Esophagus mucosa (tissue), 1 donor: ENCODE data around the gene PLAAT5. TPM values are rescaled to one million over a fixed set of nuclear protein-coding genes. Genes with fewer than 3 reads are reported as not detected.
A peak's percentile ranks its signal among the peaks of the same experiment; 100 is the strongest.
"Not testable (repeated sequence)": the region's sequence is repeated elsewhere in the genome, so short reads cannot be mapped to it uniquely, and the experiment has no call there.

Experiments used
- ATAC-seq: fragments of 200-7000 bp; cut with Tn5 transposase; one replicate; pipeline ENCODE4 v1.9.1; 2020
- total RNA-seq: library from RNA; stranded (reverse); gene quantifications from one replicate; pipeline ENCODE4 v1.2.4, GENCODE V29; 2023
- donor health status: DM: yes; HTN: yes; CAD: no.

The PLAAT5 gene
- total RNA-seq, 1 donor from 2014 or later: 0.16 TPM

GRCh38 chr11:63478896-63479295, 12.1 kb downstream of the PLAAT5 start:
- peak; percentile 78 for ATAC-seq

- ATAC-seq: no peak
Measured at GRCh38 chr11:63476618-63477017, 14.3 kb downstream of the PLAAT5 start.

GRCh38 chr11:63472372-63472771, 18.6 kb downstream of the PLAAT5 start:
- no peak for ATAC-seq

GRCh38 chr11:63470311-63470710, 20.7 kb downstream of the PLAAT5 start:
- ATAC-seq: no peak

GRCh38 chr11:63462137-63462536, 28.8 kb downstream of the PLAAT5 start:
- no peak for ATAC-seq

- no peak for ATAC-seq
Measured at GRCh38 chr11:63459586-63459985, 31.4 kb downstream of the PLAAT5 start.

GRCh38 chr11:63448646-63449045, 42.3 kb downstream of the PLAAT5 start:
- ATAC-seq: no peak

GRCh38 chr11:63445720-63446119, 45.2 kb downstream of the PLAAT5 start:
- peak; percentile 51 for ATAC-seq

- no peak for ATAC-seq
Measured at GRCh38 chr11:63445118-63445517, 45.8 kb downstream of the PLAAT5 start.

- no peak for ATAC-seq
Measured at GRCh38 chr11:63444160-63444559, 46.8 kb downstream of the PLAAT5 start.

GRCh38 chr11:63443714-63444113, 47.3 kb downstream of the PLAAT5 start:
- ATAC-seq: no peak

GRCh38 chr11:63435831-63436230, 55.1 kb downstream of the PLAAT5 start:
- not testable (repeated sequence) for ATAC-seq

GRCh38 chr11:63435351-63435750, 55.6 kb downstream of the PLAAT5 start:
- not testable (repeated sequence) for ATAC-seq

GRCh38 chr11:63430731-63431130, 60.2 kb downstream of the PLAAT5 start:
- ATAC-seq: not testable (repeated sequence)

- ATAC-seq: peak; percentile 41
Measured at GRCh38 chr11:63427971-63428508, 62.9 kb downstream of the PLAAT5 start.

GRCh38 chr11:63417174-63417852, 73.7 kb downstream of the PLAAT5 start:
- no peak for ATAC-seq

Other genes with a start within 250 kb of the PLAAT5 start
- not detected for gene SLC22A25, start 247.6 kb downstream of the PLAAT5 start, total RNA-seq
- not detected for gene SLC22A9, start 121.4 kb downstream of the PLAAT5 start, total RNA-seq
- not detected for gene LGALS12, start 14.9 kb upstream of the PLAAT5 start, total RNA-seq
- 5.5 TPM for gene PLAAT4, start 45.6 kb upstream of the PLAAT5 start, total RNA-seq
- 0.84 TPM for gene PLAAT2, start 72.2 kb upstream of the PLAAT5 start, total RNA-seq
- 3.2 TPM for gene PLAAT3, start 123.3 kb upstream of the PLAAT5 start, total RNA-seq
- 51.9 TPM for gene ATL3, start 180.2 kb upstream of the PLAAT5 start, total RNA-seq
- gene RTN3, start 190.3 kb upstream of the PLAAT5 start, total RNA-seq: 49.3 TPM